Endothelial cell of umbilical vein (primary cell): Measurements from ENCODE around the gene TSPAN8.

ENCODE experiments used
- CTCF ChIP-seq, 2 donors: IDR thresholded peaks; 1 replicate in 1 of 2; 2 replicates in 1 of 2; pipeline ENCODE4 v1.5.1; 2011; ENCODE audit warnings: low read length in 2 of 2, mild to moderate bottlenecking in 2 of 2, moderate library complexity in 2 of 2, control low read depth in 1 of 2, inconsistent platforms in 1 of 2, low read depth in 1 of 2; ENCODE audit not compliant: insufficient read depth in 1 of 2; ENCODE audit errors: extremely low read depth in 1 of 2
- EZH2 ChIP-seq: IDR thresholded peaks from 2 replicates; pipeline ENCODE4 v1.6.1; 2012; ENCODE audit warnings: borderline replicate concordance, low read depth, mild to moderate bottlenecking, moderate library complexity, low read length, inconsistent platforms; ENCODE audit not compliant: severe bottlenecking
- FOS ChIP-seq: IDR thresholded peaks from 2 replicates; pipeline ENCODE4 v1.6.1; 2011; ENCODE audit warnings: mild to moderate bottlenecking, low read length, moderate library complexity, borderline replicate concordance; ENCODE audit not compliant: insufficient read depth
- GATA2 ChIP-seq: IDR thresholded peaks from 2 replicates; pipeline ENCODE4 v1.7.0; 2011; ENCODE audit warnings: low read depth, mild to moderate bottlenecking, moderate library complexity, mixed read lengths, low read length; ENCODE audit not compliant: insufficient read length, insufficient read depth
- MAX ChIP-seq: IDR thresholded peaks from 2 replicates; pipeline ENCODE4 v1.6.1; 2011; ENCODE audit not compliant: insufficient read depth, insufficient read length
- POLR2A ChIP-seq: IDR thresholded peaks from 2 replicates; pipeline ENCODE4 v1.6.1; 2012; ENCODE audit warnings: low read depth, mild to moderate bottlenecking, control low read depth, low read length
- POLR2AphosphoS5 ChIP-seq: IDR thresholded peaks from 2 replicates; pipeline ENCODE4 v1.6.1; 2012; ENCODE audit warnings: low read depth, mild to moderate bottlenecking, control low read depth, low read length, moderate library complexity; ENCODE audit not compliant: insufficient read depth

- TF ChIP-seq EZH2 (no peak), CTCF (IDR thresholded peaks at IDR 0.05; ENCODE audit: extremely low read depth in 1 of 2, insufficient read depth in 1 of 2, low read depth in 1 of 2, low read length in 2 of 2) (no peak), POLR2A (no peak), POLR2AphosphoS5 (no peak), MAX (no peak), FOS (no peak), GATA2 (no peak)
Observed at GRCh38 chr12:71142956-71143355, 14.8 kb downstream of the TSPAN8 start.
